Muscle layer of colon (tissue), 2 donors: ENCODE data around the gene FNDC5.

Experiments used
- H3K27ac ChIP-seq: one replicate; pipeline ENCODE4 v1.7.0; 2013; ENCODE audit warnings: low read depth, mild to moderate bottlenecking, low read length, moderate library complexity
- H3K27me3 ChIP-seq, 2 donors: one replicate each; pipeline ENCODE4 v1.7.0; 2013; ENCODE audit warnings: low read length in 2 of 2, mild to moderate bottlenecking in 2 of 2; ENCODE audit not compliant: insufficient read depth in 2 of 2, control insufficient read depth in 1 of 2
- H3K36me3 ChIP-seq: one replicate; pipeline ENCODE4 v1.7.0; 2013; ENCODE audit warnings: mild to moderate bottlenecking, low read length; ENCODE audit not compliant: insufficient read depth
- H3K4me1 ChIP-seq: one replicate; pipeline ENCODE4 v1.7.0; 2013; ENCODE audit warnings: mild to moderate bottlenecking, low read length; ENCODE audit not compliant: insufficient read depth
- H3K4me3 ChIP-seq, 2 donors: one replicate each; pipeline ENCODE4 v1.7.0; 2013; ENCODE audit warnings: low read length in 2 of 2, low read depth in 1 of 2, mild to moderate bottlenecking in 1 of 2, moderate library complexity in 1 of 2
- H3K9ac ChIP-seq: one replicate; pipeline ENCODE4 v1.7.0; 2013; ENCODE audit warnings: low read length
- H3K9me3 ChIP-seq: one replicate; pipeline ENCODE4 v1.7.0; 2013; ENCODE audit warnings: mild to moderate bottlenecking, low read length
- donor health status: abdominal sarcoma.
- donor health status: Adenocarcinoma of cecum.

The FNDC5 gene

DNA sequence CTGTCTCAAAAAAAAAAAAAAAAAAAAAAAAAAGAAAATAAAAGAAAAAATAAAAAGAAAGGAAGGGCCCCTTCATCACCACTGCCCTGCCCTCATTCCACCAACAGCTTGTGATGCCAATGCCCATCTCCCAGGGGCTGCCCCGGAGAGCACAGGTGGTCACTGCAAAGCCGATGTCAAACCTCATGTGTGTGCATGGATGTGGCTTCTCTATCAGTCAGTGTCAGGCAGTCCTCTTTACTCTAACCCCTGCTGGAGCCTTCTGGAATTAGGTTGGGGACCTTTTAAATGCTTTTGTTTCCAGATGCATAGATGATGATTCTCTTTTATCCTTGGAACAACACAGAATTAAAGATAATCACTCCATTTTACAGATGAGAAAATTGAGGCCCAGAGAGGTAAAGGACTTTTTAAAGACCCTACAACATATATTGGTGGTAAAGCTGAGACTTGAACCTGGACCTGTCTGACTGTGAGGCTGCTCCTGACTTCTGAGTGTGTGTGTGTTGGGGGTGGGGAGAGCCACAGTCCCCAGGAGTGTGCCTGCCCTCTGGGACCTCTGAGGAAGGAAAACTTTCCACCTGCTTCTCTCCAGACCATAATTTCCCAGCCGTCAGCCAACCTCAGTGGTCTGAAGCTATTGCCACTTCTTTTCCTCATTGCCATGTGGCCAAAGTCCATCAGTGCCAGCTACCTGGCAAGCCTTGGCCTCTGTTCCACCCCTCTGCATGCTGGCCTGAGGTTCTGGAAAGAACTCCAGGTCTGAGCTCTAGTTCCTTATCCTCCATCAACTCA, 33.5 kb upstream of the FNDC5 start:
- H3K27ac ChIP-seq = no peak overlapping the region
- H3K4me3 ChIP-seq = no peak overlapping the region
- no peak overlapping the region for H3K9ac ChIP-seq
- peaks cover 7% of the 10 kb centered on the region for H3K4me1 ChIP-seq
- no peaks in the 10 kb centered on the region for H3K9me3 ChIP-seq
- H3K27me3 ChIP-seq = no peaks in the 10 kb centered on the region
- H3K36me3 ChIP-seq = no peaks in the 10 kb centered on the region

DNA sequence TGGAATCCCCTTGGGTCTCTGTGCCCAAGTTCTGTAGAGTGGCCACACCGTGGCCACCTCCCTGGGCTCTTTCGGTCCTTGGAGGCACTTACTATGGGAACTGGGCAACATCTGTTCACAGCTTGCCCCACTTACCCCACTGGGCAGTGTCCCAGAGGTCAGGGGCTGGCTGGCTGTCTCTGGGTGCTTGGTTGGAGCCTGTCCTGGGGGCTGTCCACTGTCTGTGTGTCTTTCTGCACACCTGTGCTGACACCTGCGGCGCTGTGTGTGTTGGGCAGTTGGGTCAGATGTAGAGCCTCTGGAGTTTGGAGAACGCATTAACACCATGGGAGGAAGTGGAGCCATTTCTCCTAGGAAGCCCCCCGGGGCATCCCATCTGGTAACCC, 31.8 kb upstream of the FNDC5 start:
- H3K36me3 ChIP-seq = no peaks in the 10 kb centered on the region

DNA sequence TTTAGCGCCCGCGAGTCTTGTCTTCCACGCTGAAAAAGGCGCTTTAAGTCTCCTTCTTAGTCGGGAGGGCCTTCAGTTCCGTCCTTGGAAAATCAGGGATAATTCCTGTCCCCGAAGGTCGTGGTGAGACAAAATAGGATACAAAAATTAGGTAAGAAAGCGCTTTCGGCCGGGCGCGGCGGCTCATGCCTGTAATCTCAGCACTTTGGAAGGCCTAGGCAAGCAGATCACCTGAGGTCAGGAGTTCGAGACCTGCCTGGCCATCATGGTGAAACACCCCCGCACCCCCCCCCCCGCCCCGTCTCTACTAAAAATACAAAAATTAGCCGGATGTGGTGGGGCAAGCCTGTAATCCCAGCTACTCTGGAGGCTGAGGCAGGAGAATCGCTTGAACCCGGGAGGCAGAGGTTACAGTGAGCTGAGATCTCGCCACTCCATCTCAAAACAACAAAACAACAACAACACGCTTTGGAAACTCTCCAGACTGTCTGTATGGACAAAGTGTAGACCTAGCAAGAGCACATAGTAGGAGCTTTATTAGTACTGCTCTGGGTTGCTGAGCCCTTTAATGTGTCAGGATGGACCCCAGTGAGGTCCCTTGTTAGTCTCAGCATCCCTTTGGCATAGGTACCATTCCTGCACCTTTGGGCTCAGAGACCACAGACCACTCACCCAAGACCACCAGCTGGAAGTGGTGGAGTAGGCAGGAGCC, 31.3 kb upstream of the FNDC5 start:
- H3K4me3 ChIP-seq = peak overlapping the region; percentile 71 to 79
- H3K27me3 ChIP-seq = no peaks in the 10 kb centered on the region
- H3K27ac ChIP-seq = no peak overlapping the region
- no peak overlapping the region for H3K9ac ChIP-seq
- no peaks in the 10 kb centered on the region for H3K9me3 ChIP-seq
- H3K36me3 ChIP-seq = no peaks in the 10 kb centered on the region
- peaks cover 7% of the 10 kb centered on the region for H3K4me1 ChIP-seq

More for the DNA sequence above, 31.8 kb upstream of the FNDC5 start:
- Histone ChIP-seq H3K9ac (no peak overlapping the region), H3K9me3 (no peaks in the 10 kb centered on the region), H3K4me1 (peaks cover 7% of the 10 kb centered on the region), H3K27ac (no peak overlapping the region), H3K27me3 (no peaks in the 10 kb centered on the region), H3K4me3 (no peak overlapping the region)

DNA sequence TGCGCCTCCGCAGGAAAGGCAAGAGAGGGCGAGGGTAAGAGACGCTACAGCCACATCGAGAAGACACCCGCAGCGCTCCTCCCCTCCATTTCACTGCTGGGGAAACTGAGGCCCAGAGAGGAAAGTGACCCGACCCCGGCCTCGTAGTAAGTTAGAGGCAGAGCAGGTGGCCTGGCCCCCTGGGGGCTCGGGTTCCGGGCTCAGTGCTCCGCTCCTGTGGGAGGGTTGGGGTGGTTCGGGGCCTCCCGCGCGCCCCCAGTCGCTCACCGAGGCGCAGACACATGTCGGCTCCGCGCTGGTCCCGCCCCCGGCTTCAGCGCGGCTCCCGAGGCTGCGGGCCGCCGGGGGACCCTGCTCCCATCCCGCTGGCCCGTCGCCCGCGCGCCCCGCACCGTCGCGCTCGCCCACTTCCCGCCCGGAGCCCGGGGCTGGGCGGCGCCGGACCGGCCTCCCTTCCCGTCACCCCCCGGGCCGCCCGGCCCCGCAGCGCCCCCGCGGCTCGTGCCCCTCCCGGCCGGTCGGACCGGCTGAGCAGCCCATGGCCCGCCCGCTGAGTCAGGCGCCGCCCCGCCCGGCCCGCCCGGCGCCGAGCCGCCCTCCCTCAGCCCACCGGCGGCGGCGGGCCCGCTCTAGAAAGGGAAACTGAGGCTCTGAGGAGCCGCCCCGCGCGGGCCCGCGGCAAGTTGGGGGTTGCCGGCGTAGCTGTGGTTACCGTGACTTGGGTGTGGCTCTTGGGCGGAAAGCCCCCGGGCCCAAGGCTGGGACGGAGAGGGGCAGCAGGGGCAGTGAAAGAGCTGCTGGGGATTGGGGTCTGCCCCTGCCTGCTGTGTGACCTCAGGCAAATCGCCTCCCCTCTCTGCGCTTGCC, 30.5 kb upstream of the FNDC5 start, which contains the start of gene TMEM54:
TMEM54 (minus strand) TSS at position 434 of the 867 bp plus-strand sequence; CDS start at position 283, 151 bp downstream.
- H3K4me1 ChIP-seq = peaks cover 7% of the 10 kb centered on the region
- peak within 1 kb of the TSS; percentile 27 for H3K9ac ChIP-seq
- H3K27me3 ChIP-seq = no peaks in the 10 kb centered on the region
- H3K36me3 ChIP-seq = no peaks in the 10 kb centered on the region
- peak within 1 kb of the TSS; percentile 13 for H3K27ac ChIP-seq
- H3K9me3 ChIP-seq = no peaks in the 10 kb centered on the region
- H3K4me3 ChIP-seq = peak within 1 kb of the TSS; percentile 71 to 79

DNA sequence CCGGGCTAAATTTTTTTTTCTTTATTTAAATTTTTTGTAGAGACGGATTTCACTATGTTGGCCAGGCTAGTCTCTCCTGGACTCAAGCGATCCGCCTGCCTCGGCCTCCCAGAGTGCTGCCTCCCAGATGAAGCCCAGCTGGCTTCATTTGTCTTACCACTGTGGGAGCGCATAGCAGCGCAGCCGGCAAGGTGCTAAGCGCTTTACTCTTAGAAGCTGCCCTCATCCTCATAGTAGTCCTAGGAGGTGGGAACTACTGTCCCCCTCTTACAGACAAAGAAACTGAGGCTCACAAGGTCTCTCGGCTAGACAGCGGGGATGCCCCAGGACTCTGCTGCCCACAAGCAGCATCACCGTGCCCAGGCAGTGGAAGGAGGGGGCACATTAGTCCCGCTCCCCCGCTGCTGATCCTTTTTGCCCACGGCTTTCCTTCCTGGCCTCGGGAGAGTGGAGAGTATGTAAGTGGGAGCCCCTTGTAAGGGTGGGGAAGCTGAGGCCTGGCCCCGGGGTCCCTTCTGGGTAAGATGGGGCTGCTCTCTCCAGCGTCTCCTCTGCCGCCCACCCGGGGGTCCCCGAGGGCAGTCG, 29.8 kb upstream of the FNDC5 start:
- H3K27ac ChIP-seq = peak overlapping the region; percentile 13
- peak overlapping the region; percentile 58 to 68 for H3K4me3 ChIP-seq
- no peaks in the 10 kb centered on the region for H3K27me3 ChIP-seq
- H3K4me1 ChIP-seq = peaks cover 7% of the 10 kb centered on the region
- H3K9me3 ChIP-seq = no peaks in the 10 kb centered on the region
- no peaks in the 10 kb centered on the region for H3K36me3 ChIP-seq
- peak overlapping the region; percentile 27 for H3K9ac ChIP-seq

DNA sequence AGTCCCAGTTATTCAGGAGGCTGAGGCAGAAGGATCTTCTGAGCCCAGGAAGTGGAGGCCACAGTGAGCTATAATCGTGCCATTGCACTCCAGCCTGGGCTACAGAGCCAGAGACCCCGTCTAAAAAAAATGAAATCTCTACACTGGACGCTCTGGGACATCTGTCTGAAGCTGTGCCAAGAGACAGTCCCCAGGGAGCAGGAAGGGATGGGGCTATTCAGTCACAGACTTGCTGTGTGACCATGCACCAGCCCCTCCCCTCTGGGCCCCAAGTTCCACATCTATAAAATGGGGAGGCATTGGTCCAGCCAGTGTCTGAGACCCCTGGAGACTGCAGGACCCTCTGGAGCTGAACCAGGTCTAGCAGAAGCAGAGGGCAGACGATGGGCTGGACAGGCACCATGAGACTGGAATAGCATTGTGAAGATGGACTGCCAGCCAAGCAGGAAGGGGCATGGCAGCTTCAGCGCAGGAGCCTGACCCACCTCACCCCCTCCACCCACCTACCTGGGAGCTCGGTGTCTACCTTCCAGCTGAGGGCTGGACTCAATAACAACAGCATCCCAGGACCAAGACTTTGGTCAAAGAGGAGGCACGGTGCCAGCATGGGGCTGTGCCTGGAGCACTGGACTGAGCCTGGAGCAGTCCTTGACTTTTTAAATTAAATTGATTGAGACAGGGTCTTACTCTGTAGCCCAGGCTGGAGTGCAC, 29.0 kb upstream of the FNDC5 start:
- H3K4me1 ChIP-seq = peaks cover 7% of the 10 kb centered on the region
- H3K36me3 ChIP-seq = no peaks in the 10 kb centered on the region
- H3K9me3 ChIP-seq = no peaks in the 10 kb centered on the region
- no peak overlapping the region for H3K4me3 ChIP-seq
- H3K27ac ChIP-seq = no peak overlapping the region
- no peaks in the 10 kb centered on the region for H3K27me3 ChIP-seq
- no peak overlapping the region for H3K9ac ChIP-seq

DNA sequence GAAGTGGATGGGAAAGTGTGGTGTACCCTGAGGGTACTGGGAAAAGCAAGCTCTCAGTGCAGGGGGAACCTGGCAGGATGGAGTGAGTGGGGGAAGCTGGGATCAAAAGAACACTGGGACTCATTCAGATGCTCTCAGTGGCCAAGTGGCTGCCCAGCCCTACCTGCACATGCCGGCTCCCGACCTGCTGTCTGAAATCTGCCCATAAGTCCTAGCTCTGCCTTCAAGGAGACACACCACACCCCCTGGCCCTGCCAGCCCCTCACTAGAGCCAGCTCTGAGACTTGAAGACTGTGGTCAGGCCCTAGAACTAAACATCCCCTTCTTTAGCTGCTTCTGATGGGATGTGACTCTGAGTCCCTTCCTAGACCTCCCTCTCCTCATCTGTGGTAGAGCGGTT, 28.2 kb upstream of the FNDC5 start:
- peaks cover 0 to 3% of the 10 kb centered on the region in 2 donors for H3K27me3 ChIP-seq

DNA sequence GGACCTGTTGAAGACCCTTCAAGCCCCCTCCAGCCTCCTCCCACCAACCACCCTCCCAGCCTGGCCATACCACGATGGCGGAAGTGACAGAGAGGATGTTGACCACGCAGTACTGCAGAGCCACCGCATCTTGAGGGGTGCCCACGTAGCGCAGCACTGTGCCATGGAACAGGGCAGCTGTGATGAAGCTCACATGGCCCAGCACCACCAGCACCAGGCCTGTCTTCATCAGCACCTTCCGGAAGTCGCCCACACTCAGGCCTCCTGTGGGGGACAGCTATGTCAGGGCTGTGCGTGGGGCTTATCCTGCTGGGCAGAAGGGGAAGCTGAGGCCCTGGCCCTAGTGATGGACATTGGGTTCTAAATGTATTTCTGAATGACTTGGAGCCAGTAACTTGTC, 27.3 kb upstream of the FNDC5 start:
- no peaks in the 10 kb centered on the region for H3K36me3 ChIP-seq
- no peaks in the 10 kb centered on the region for H3K9me3 ChIP-seq
- H3K9ac ChIP-seq = no peak overlapping the region
- H3K4me1 ChIP-seq = peaks cover 7% of the 10 kb centered on the region
- no peak overlapping the region for H3K27ac ChIP-seq
- peaks cover 0 to 12% of the 10 kb centered on the region in 2 donors for H3K27me3 ChIP-seq
- H3K4me3 ChIP-seq = no peak overlapping the region

More for the DNA sequence above, 28.2 kb upstream of the FNDC5 start:
- no peaks in the 10 kb centered on the region for H3K9me3 ChIP-seq
- no peak overlapping the region for H3K9ac ChIP-seq
- no peak overlapping the region for H3K27ac ChIP-seq
- no peaks in the 10 kb centered on the region for H3K36me3 ChIP-seq
- no peak overlapping the region for H3K4me3 ChIP-seq
- peaks cover 7% of the 10 kb centered on the region for H3K4me1 ChIP-seq

DNA sequence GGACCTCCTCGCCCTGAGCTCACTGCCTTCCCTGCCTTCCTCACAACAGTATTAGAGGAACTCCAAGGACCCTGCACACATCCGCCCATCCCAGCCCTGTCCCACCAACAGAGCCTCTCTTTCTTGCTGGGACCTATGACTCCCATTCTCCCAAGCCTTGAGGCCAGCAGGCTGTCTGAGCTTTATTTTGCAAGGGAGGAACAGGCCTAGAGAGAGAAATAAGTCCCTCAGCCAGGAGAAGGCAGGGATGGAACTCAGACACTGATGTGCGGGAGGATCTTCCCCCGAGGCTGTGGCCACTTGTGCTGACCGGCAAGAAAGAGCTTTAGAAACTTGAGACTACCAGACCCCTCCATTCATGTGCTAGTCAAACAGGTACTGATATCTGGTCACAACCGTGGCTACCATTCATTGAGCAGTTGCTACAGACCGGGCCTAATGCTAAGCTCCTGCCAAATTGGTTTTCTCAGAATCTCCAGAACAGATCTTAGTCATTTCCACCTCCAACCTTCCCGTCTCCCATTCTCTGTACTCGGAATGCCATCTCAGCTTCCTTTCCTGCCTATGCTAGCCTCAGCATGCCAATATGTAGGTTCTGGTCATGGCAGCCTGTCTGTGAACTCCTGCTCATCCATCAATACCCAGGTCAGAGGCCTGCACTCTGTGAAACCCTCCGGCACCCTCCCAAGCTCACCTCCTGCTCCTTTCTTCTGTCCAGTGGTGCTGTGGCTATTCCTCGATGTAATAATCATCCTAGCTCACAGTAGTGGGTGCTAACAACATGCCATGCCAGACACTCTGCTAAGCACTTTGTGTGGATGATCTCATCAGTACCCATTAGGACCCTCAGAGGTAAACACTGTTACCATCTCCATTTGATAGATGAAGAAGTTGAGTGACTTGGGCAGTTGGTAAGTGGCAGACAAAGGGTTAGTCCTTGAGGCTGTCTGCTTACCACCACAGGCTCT, 26.7 kb upstream of the FNDC5 start:
- H3K9ac ChIP-seq = no peak overlapping the region
- H3K27me3 ChIP-seq = peaks cover 4 to 17% of the 10 kb centered on the region in 2 donors

DNA sequence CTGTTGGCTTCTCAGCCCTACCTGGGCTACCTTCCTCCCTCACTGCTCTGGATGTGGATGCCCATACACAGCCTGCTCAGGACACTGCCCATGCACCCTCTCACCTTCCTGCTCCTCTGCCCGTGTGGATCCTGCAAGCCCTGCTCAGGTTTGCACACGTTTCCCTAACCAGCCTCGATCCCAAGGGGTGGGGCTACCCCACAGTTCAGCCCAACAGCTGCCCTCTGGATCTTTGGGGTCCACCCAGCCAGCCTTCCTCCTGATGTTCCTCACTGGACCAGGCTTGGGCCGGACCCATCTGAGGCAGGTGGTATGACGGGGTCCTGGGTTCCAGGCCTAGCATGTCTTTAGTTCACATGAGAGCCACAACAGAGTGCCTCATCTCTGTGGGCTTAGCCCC, 25.7 kb upstream of the FNDC5 start:
- no peaks in the 10 kb centered on the region for H3K36me3 ChIP-seq
- no peak overlapping the region for H3K9ac ChIP-seq
- no peak overlapping the region for H3K27ac ChIP-seq
- peaks cover 13 to 22% of the 10 kb centered on the region in 2 donors for H3K27me3 ChIP-seq
- peaks cover 7% of the 10 kb centered on the region for H3K4me1 ChIP-seq
- no peak overlapping the region for H3K4me3 ChIP-seq
- no peaks in the 10 kb centered on the region for H3K9me3 ChIP-seq

More for the DNA sequence above, 26.7 kb upstream of the FNDC5 start:
- peaks cover 7% of the 10 kb centered on the region for H3K4me1 ChIP-seq
- H3K9me3 ChIP-seq = no peaks in the 10 kb centered on the region
- H3K4me3 ChIP-seq = no peak overlapping the region
- no peak overlapping the region for H3K27ac ChIP-seq
- H3K36me3 ChIP-seq = no peaks in the 10 kb centered on the region
